K562 (cell line): Measurements from ENCODE around the gene INSL3.

Experiments used
- CHD1 ChIP-seq: fragments of 200-600 bp; sonication (generic); IDR thresholded peaks from one replicate; pipeline ENCODE4 v1.6.1; 2012; ENCODE audit warnings: mild to moderate bottlenecking, moderate library complexity, low read length, inconsistent platforms
- CTCF ChIP-seq, 3 experiments: IDR thresholded peaks in 2 of 3; conservative IDR thresholded peaks in 1 of 3; 2 replicates each; pipeline ENCODE4 v1.5.1; 2011 to 2012; ENCODE audit warnings: low read length in 3 of 3, mild to moderate bottlenecking in 3 of 3, control low read depth in 2 of 3, improper control_type of control experiment in 1 of 3, inconsistent platforms in 1 of 3, low read depth in 1 of 3, mixed read lengths in 1 of 3, moderate library complexity in 1 of 3; ENCODE audit not compliant: insufficient read depth in 2 of 3
- ELK1 ChIP-seq: sonication (generic); formaldehyde crosslinking; IDR thresholded peaks from 2 replicates; pipeline ENCODE4 v1.8.1; 2022; ENCODE audit warnings: missing genetic modification reagents
- EP300 ChIP-seq: IDR thresholded peaks from 2 replicates; pipeline ENCODE4 v1.6.1; 2012; ENCODE audit warnings: low read length, improper control_type of control experiment
- HDAC8 ChIP-seq: fragments of 450-650 bp; IDR thresholded peaks from 2 replicates; pipeline ENCODE4 v1.6.1; 2016; ENCODE audit warnings: mild to moderate bottlenecking, missing genetic modification characterization, moderate library complexity, missing compliant biosample characterization
- HINFP ChIP-seq: fragments of 450-650 bp; conservative IDR thresholded peaks from 2 replicates; pipeline ENCODE4 v1.6.1; 2016; ENCODE audit warnings: missing genetic modification characterization, low read depth, mild to moderate bottlenecking, control low read depth, missing compliant biosample characterization
- MTA1 ChIP-seq: fragments of 450-650 bp; IDR thresholded peaks from 2 replicates; pipeline ENCODE4 v1.6.1; 2017; ENCODE audit warnings: borderline replicate concordance
- POLR2AphosphoS5 ChIP-seq: IDR thresholded peaks from 2 replicates; pipeline ENCODE4 v1.6.1; 2011; ENCODE audit warnings: mild to moderate bottlenecking, low read depth, low read length, moderate library complexity; ENCODE audit not compliant: control insufficient read depth, insufficient read depth
- RBM15 ChIP-seq: fragments of 200-400 bp; formaldehyde crosslinking; IDR thresholded peaks from 2 replicates; pipeline ENCODE4 v1.6.1; 2018; ENCODE audit warnings: mild to moderate bottlenecking, low read length, moderate library complexity; ENCODE audit not compliant: insufficient read depth
- ZNF507 ChIP-seq: conservative IDR thresholded peaks from 2 replicates; pipeline ENCODE4 v1.6.1; 2017; ENCODE audit warnings: missing genetic modification characterization, missing compliant biosample characterization
- TF ChIP-seq, protein P1 (sequence below): IDR thresholded peaks from 3 replicates; pipeline ENCODE4 v1.6.1; 2011; ENCODE audit warnings: borderline replicate concordance, mild to moderate bottlenecking; ENCODE audit not compliant: insufficient read length, insufficient read depth
- TF ChIP-seq, protein P2 (sequence below): sonication (generic); formaldehyde crosslinking; IDR thresholded peaks from 2 replicates; pipeline ENCODE4 v1.8.0; 2022; ENCODE audit warnings: mild to moderate bottlenecking, missing genetic modification reagents
- TF ChIP-seq, protein P3 (sequence below): fragments of 200-800 bp; sonication (Bioruptor generic); IDR thresholded peaks from 2 replicates; pipeline ENCODE4 v1.6.1; 2017; ENCODE audit warnings: missing genetic modification characterization, missing compliant biosample characterization

DNA sequence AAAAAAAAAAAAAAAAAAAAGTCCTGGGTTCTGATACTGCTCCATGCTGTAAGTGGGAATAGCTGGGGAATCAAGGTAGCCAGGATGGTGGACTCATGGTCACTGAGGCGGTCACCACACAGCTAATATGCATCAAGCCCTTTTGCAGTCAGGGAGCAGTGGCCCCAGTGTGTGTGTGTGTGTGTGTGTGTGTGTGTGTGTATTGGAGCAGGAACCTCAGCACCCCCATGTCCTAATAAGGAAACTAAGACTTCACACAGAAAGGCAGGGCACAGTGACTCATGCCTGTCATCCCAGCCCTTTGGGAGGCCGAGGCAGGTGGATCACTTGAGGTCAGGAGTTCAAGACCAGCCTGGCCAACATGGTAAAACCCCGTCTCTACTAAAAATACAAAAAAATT is 14.4 kb downstream of the INSL3 start:
- TF ChIP-seq HINFP (tag) (no peak), CTCF (IDR thresholded peaks at IDR 0.05 in 2 of 3, conservative IDR thresholded peaks at IDR 0.05 in 1 of 3; ENCODE audit: insufficient read depth in 2 of 3, low read depth in 1 of 3, low read length in 3 of 3) (no peak), ZNF507 (no peak), HDAC8 (tag) (no peak), MTA1 (no peak), POLR2AphosphoS5 (no peak), EP300 (no peak), ELK1 (no peak), CHD1 (no peak), RBM15 (no peak)
- TF ChIP-seq, protein P1, sequence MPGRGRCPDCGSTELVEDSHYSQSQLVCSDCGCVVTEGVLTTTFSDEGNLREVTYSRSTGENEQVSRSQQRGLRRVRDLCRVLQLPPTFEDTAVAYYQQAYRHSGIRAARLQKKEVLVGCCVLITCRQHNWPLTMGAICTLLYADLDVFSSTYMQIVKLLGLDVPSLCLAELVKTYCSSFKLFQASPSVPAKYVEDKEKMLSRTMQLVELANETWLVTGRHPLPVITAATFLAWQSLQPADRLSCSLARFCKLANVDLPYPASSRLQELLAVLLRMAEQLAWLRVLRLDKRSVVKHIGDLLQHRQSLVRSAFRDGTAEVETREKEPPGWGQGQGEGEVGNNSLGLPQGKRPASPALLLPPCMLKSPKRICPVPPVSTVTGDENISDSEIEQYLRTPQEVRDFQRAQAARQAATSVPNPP: no peak
- TF ChIP-seq, protein P2, sequence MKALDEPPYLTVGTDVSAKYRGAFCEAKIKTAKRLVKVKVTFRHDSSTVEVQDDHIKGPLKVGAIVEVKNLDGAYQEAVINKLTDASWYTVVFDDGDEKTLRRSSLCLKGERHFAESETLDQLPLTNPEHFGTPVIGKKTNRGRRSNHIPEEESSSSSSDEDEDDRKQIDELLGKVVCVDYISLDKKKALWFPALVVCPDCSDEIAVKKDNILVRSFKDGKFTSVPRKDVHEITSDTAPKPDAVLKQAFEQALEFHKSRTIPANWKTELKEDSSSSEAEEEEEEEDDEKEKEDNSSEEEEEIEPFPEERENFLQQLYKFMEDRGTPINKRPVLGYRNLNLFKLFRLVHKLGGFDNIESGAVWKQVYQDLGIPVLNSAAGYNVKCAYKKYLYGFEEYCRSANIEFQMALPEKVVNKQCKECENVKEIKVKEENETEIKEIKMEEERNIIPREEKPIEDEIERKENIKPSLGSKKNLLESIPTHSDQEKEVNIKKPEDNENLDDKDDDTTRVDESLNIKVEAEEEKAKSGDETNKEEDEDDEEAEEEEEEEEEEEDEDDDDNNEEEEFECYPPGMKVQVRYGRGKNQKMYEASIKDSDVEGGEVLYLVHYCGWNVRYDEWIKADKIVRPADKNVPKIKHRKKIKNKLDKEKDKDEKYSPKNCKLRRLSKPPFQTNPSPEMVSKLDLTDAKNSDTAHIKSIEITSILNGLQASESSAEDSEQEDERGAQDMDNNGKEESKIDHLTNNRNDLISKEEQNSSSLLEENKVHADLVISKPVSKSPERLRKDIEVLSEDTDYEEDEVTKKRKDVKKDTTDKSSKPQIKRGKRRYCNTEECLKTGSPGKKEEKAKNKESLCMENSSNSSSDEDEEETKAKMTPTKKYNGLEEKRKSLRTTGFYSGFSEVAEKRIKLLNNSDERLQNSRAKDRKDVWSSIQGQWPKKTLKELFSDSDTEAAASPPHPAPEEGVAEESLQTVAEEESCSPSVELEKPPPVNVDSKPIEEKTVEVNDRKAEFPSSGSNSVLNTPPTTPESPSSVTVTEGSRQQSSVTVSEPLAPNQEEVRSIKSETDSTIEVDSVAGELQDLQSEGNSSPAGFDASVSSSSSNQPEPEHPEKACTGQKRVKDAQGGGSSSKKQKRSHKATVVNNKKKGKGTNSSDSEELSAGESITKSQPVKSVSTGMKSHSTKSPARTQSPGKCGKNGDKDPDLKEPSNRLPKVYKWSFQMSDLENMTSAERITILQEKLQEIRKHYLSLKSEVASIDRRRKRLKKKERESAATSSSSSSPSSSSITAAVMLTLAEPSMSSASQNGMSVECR: no peak
- TF ChIP-seq, protein P3, sequence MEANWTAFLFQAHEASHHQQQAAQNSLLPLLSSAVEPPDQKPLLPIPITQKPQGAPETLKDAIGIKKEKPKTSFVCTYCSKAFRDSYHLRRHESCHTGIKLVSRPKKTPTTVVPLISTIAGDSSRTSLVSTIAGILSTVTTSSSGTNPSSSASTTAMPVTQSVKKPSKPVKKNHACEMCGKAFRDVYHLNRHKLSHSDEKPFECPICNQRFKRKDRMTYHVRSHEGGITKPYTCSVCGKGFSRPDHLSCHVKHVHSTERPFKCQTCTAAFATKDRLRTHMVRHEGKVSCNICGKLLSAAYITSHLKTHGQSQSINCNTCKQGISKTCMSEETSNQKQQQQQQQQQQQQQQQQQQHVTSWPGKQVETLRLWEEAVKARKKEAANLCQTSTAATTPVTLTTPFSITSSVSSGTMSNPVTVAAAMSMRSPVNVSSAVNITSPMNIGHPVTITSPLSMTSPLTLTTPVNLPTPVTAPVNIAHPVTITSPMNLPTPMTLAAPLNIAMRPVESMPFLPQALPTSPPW (CRISPR knock-in tag): no peak
